GM19193 (cell line): Measurements from ENCODE around the gene RPS6KA5.

Experiments used
- POLR2A ChIP-seq: IDR thresholded peaks from 4 replicates; pipeline ENCODE4 v1.6.1; 2011; ENCODE audit not compliant: insufficient read depth, insufficient read length; ENCODE audit errors: extremely low read depth

Gene RPS6KA5

GRCh38 chr14:90943367-90943766 is 117.1 kb downstream of the RPS6KA5 start:
- no peak for TF ChIP-seq POLR2A

GRCh38 chr14:90942511-90942910 is 117.9 kb downstream of the RPS6KA5 start:
- no peak for TF ChIP-seq POLR2A

GRCh38 chr14:90941706-90942105 is 118.7 kb downstream of the RPS6KA5 start:
- TF ChIP-seq POLR2A = no peak

GRCh38 chr14:90940318-90940962 is 120.0 kb downstream of the RPS6KA5 start:
- no peak for TF ChIP-seq POLR2A

GRCh38 chr14:90938615-90939014 is 121.8 kb downstream of the RPS6KA5 start:
- no peak for TF ChIP-seq POLR2A

DNA sequence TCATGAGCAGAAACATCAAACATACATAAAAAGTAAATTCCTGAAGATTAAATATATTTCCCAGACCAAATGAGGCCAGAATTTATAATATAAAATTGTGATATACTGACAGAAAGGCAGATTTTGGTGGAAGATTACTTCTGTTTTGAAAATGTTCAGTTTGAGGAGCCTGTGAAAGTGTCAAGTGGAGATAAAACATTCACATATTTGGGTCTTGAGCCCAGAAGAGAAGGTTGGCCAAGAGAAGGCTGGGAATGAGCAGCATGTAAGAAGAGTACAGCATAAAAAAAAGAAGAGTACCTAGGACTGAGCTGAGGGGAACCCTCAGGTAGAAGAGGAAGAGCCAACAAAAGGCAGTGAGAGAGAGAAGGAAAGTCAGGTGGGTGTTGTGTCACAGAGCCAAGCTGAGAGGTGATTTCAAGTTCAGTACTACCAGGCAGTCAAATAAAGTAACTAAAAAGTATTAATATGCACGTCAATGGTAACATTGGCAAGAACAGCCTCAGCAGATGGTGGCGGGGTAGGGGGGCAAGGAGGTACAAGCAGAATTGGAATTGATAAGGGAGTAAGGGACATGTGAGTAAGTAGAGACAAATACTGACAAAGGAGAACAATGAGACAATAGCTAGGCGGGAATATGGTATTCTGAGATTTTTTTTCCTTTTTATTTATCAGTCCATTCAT is 123.5 kb downstream of the RPS6KA5 start:
- no peak for TF ChIP-seq POLR2A

- no peak for TF ChIP-seq POLR2A
These were observed 135.7 kb downstream of the RPS6KA5 start for GRCh38 chr14:90924621-90925340.

- no peak for TF ChIP-seq POLR2A
These were observed 138.3 kb downstream of the RPS6KA5 start for GRCh38 chr14:90922141-90922540.

DNA sequence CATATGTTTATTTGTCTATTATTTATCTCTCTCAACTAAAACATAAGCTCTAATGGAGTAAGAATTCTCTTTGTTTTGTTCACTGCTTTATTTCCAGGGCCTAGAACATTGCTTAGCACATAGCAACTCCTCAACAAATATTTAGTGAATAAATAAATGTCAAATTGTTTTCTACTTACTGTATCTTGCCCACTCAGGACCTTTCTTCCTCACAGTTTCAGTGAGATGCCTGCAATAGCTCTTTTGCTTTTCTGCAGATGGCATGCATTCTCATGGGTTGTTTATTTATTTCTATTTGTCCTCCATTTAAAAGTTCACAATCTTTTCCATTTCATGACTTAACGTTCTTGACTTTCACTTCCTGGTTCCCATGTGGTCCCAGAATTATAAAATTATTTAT is 149.3 kb downstream of the RPS6KA5 start:
- no peak for TF ChIP-seq POLR2A

DNA sequence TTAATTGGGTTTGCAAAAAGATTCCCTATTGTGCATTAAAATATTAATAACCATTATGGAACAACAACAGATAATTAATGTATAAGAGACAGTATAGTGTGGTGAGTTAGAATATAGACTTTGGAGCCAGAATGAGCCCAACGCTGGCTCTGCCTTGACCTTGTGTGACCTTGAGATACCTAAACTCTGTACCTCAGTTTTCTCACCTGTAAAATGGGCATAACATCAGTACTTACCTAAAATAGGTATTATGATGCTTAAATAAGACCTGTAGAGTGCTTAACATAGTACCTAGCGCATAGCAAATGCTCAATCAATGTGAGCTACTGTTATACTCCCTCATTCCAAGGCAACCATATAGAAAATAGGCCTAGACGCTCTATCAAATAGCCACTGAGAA is 153.3 kb downstream of the RPS6KA5 start:
- no peak for TF ChIP-seq POLR2A

GRCh38 chr14:90905531-90905930 is 154.9 kb downstream of the RPS6KA5 start:
- TF ChIP-seq POLR2A = no peak

DNA sequence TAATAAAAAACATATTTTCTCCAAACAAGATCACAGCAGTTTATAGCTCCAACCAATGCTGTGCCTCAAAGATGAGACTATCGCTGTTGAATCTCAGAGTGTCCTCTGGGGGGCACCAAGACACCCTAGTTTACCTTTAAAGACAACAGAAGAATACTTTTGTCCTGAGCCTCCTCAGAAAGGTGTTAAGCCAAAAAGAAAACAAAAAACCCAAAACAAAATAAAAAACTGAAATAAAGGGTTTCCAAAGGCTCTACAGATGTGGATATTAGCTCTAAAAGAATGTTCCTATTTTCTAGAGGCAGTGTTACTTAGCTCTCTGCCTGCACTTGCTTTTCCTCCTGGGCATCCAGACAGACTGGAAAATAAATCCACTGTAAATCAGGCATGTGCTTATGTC is 157.3 kb downstream of the RPS6KA5 start:
- no peak for TF ChIP-seq POLR2A

DNA sequence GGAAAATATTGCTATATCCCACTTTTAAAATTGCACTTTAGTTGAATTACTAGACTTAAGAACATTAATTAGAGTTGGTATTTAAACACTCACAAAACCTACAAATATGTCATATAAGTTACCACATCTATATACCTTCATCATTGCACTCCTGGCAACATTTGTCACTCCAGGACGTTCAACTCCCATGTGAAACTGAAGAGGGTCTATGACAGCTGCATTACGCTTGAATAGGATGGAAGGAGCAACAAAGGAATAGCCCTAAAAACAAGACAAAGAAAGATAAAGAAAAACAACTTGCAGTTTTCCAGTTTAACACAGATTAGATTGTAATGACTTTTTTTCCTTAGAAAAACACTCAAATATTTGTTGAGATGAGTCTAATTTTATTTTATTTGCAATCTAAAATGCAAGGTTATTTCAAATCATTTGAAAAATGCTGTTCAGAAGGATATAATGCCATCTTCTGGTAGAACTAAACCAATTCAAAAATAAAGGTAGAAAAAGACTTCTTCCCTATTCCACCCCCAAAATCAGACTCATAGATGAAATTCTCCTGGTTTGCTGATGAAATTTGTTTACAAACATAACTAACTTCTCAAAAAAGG is 159.9 kb downstream of the RPS6KA5 start:
- no peak for TF ChIP-seq POLR2A

- TF ChIP-seq POLR2A = no peak
These were observed 163.4 kb downstream of the RPS6KA5 start for GRCh38 chr14:90897022-90897421.

DNA sequence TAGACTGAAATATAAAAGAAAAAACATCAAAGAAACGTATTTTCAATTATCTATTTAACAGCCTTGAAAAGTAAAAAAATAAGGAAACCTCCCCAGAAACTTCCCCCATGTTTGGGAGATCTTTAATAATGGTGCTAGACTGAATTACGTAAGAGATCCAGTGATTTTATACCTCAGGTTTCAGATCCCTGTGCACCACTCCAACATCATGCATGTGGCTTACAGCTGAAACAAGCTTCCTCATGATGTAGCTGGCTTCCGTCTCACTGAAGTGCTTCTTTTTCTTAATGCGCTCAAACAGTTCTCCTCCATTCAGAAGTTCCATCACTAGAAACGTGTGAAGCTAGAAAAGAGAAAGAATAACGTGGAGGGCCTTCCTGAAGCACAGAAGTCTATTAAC is 166.2 kb downstream of the RPS6KA5 start:
- TF ChIP-seq POLR2A = no peak
